Measurements from ENCODE around the gene KLK12.

The KLK12 gene

DNA sequence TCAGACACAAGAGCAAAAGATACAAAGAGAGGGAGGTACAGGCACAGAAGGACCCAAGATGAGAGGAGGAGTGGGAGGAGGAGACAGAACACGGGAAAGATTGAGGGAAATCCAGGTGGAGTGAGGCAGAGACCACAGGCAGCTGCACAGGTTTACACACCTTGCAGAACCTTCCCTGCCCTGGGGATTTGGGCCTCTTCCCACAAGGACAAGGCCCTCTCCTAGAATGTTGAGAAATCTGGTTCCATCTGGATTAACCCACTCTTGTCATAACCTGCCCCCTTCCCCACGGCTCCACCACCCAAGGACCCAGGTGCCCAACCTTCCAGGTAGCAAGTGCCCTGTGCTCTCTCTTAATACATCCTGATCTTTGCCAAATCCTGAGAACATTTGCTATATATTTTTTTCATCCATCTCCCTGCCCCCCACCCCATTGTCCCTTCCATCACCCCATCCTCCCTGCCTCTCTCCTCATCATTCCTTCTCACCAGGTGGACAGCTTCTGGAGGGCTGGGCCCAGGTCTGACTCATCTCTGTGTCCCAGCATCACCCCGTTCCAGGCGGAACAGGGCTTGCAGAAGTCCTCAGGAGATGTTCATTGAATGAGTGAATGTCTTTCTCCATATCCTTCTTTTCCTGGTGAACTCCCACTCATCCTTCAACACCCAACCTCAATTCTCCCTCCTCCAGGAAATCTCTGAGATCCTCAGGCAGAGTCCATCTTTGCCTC, 24.6 kb downstream of the KLK12 start:
- TF ChIP-seq POLR2AphosphoS5 (IDR thresholded peaks at IDR 0.05; ENCODE audit: low read depth, low read length): no peak
- TF ChIP-seq TAF1 (IDR thresholded peaks at IDR 0.05; ENCODE audit: borderline replicate concordance, insufficient read depth, low read length): no peak
- TF ChIP-seq SIN3A (IDR thresholded peaks at IDR 0.05; ENCODE audit: borderline replicate concordance, insufficient read depth, low read length): no peak

DNA sequence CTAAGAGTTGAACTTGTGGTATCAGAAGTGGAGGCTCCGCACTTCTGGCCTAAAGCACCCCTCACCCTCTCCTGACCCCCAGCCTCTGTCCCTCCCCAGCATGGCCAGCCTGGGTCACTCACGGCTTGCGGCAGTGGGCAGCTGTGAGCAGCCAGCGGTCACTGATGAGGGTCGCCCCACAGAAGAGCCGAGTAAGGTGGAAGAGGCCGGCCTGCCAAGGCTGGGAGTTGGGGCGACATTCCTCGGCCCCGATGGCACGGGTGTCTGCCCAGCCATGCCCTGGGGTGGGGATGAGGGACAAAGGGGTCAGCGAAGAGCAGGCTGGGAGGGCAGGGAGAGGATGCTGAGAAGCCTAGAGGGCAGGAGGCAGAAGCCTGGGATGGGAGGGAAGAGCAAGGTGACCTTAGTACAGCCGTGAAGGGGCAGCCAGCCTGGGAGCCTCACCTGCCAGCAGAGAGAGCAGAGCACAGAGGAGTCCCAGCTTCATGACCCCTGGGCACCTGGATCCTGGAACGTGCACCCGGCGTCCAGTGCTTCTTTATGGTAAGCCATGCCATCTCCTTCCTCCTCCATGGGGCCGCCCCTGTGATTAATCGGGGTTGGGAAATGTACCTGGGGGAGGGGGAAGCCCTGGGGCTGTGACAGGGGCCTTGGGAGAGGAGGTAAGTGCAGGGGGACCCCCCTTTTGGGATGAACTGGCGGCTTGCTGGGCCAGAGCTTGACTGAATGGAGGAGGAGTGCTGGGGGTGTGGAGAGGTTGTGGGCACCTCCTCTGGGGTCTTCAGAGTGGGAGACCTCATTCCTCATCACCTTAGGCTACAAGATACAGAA, 25.5 kb downstream of the KLK12 start:
- TF ChIP-seq, protein P1, sequence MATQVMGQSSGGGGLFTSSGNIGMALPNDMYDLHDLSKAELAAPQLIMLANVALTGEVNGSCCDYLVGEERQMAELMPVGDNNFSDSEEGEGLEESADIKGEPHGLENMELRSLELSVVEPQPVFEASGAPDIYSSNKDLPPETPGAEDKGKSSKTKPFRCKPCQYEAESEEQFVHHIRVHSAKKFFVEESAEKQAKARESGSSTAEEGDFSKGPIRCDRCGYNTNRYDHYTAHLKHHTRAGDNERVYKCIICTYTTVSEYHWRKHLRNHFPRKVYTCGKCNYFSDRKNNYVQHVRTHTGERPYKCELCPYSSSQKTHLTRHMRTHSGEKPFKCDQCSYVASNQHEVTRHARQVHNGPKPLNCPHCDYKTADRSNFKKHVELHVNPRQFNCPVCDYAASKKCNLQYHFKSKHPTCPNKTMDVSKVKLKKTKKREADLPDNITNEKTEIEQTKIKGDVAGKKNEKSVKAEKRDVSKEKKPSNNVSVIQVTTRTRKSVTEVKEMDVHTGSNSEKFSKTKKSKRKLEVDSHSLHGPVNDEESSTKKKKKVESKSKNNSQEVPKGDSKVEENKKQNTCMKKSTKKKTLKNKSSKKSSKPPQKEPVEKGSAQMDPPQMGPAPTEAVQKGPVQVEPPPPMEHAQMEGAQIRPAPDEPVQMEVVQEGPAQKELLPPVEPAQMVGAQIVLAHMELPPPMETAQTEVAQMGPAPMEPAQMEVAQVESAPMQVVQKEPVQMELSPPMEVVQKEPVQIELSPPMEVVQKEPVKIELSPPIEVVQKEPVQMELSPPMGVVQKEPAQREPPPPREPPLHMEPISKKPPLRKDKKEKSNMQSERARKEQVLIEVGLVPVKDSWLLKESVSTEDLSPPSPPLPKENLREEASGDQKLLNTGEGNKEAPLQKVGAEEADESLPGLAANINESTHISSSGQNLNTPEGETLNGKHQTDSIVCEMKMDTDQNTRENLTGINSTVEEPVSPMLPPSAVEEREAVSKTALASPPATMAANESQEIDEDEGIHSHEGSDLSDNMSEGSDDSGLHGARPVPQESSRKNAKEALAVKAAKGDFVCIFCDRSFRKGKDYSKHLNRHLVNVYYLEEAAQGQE (IDR thresholded peaks at IDR 0.05; ENCODE audit: insufficient read depth in 1 of 2, low read depth in 2 of 2, low read length in 2 of 2): no peak
- TF ChIP-seq SIN3A (IDR thresholded peaks at IDR 0.05; ENCODE audit: borderline replicate concordance, insufficient read depth, low read length): no peak
- no peak for TF ChIP-seq TAF1 (IDR thresholded peaks at IDR 0.05; ENCODE audit: borderline replicate concordance, insufficient read depth, low read length)
- TF ChIP-seq POLR2AphosphoS5 (IDR thresholded peaks at IDR 0.05; ENCODE audit: low read depth, low read length): no peak
- TF ChIP-seq FOXP2 (optimal IDR thresholded peaks at IDR 0.05; ENCODE audit: borderline replicate concordance, extremely low read depth, extremely low read length, insufficient read depth): no peak

DNA sequence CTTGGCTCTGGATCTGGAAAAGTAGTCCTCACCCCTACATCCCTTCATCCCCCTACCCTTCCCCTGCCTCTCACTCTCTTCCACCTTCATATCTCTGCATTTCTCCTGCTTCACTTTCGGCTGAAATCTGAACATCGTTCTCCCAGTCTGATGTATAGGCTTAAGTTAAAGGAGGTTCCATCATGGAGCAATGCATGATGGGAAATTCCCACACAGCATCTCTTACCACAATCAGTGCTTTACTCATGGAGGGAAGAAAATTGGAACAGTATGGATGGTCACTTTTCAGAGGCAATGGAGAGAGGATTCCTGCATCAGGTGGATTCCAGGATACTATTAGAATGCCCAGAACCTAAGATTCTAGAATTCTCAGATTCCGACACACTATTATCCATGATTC, 27.3 kb downstream of the KLK12 start:
- TF ChIP-seq, protein P1 (IDR thresholded peaks at IDR 0.05; ENCODE audit: insufficient read depth in 1 of 2, low read depth in 2 of 2, low read length in 2 of 2): no peak
- TF ChIP-seq POLR2AphosphoS5 (IDR thresholded peaks at IDR 0.05; ENCODE audit: low read depth, low read length): no peak
- TF ChIP-seq FOXP2 (optimal IDR thresholded peaks at IDR 0.05; ENCODE audit: borderline replicate concordance, extremely low read depth, extremely low read length, insufficient read depth): no peak
- TF ChIP-seq TAF1 (IDR thresholded peaks at IDR 0.05; ENCODE audit: borderline replicate concordance, insufficient read depth, low read length): no peak
- TF ChIP-seq SIN3A (IDR thresholded peaks at IDR 0.05; ENCODE audit: borderline replicate concordance, insufficient read depth, low read length): no peak

DNA sequence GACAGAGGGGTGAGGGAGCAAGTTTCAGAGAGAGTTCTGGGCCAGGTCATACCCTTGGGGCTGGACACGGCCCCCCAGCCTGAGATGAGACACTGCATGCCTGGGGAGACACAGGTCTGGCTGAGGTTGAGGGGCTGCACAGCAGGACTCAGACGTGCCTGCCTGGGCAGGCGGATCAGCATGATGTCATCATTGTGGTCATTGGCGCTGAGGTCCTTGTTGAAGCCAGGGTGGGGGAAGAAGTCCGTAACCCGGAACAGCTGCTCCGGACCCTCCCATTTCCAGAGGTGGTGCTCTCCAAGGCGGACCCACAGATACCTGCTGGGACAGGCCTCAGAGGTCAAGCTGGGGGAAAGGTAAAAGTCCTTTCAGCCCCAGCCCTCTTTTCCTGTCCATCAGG, 28.4 kb downstream of the KLK12 start:
- TF ChIP-seq SIN3A (IDR thresholded peaks at IDR 0.05; ENCODE audit: borderline replicate concordance, insufficient read depth, low read length): no peak
- no peak for TF ChIP-seq POLR2AphosphoS5 (IDR thresholded peaks at IDR 0.05; ENCODE audit: low read depth, low read length)
- TF ChIP-seq FOXP2 (optimal IDR thresholded peaks at IDR 0.05; ENCODE audit: borderline replicate concordance, extremely low read depth, extremely low read length, insufficient read depth): no peak
- TF ChIP-seq, protein P1 (IDR thresholded peaks at IDR 0.05; ENCODE audit: insufficient read depth in 1 of 2, low read depth in 2 of 2, low read length in 2 of 2): no peak
- no peak for TF ChIP-seq TAF1 (IDR thresholded peaks at IDR 0.05; ENCODE audit: borderline replicate concordance, insufficient read depth, low read length)

DNA sequence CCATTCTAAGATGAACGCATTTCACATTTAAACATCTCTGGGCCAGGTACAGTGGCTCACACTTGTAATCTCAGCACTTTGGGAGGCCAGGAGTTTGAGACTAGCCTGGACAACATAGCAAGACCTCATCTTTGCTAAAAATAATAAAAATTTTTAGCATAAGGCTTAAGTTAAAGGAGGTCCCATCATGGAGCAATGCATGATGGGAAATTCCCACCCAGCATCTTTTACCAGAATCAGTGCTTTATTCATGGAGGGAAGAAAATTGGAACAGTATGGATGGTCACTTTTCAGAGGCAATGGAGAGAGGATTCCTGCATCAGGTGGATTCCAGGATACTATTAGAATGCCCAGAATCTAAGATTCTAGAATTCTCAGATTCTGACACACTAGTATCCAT, 29.6 kb downstream of the KLK12 start:
- no peak for TF ChIP-seq POLR2AphosphoS5 (IDR thresholded peaks at IDR 0.05; ENCODE audit: low read depth, low read length)
- TF ChIP-seq FOXP2 (optimal IDR thresholded peaks at IDR 0.05; ENCODE audit: borderline replicate concordance, extremely low read depth, extremely low read length, insufficient read depth): no peak
- no peak for TF ChIP-seq TAF1 (IDR thresholded peaks at IDR 0.05; ENCODE audit: borderline replicate concordance, insufficient read depth, low read length)
- TF ChIP-seq, protein P1 (IDR thresholded peaks at IDR 0.05; ENCODE audit: insufficient read depth in 1 of 2, low read depth in 2 of 2, low read length in 2 of 2): no peak
- no peak for TF ChIP-seq SIN3A (IDR thresholded peaks at IDR 0.05; ENCODE audit: borderline replicate concordance, insufficient read depth, low read length)
